Measurements from ENCODE around the gene MYBPC3. TPM values are rescaled to one million over a fixed set of nuclear protein-coding genes. Genes with fewer than 3 reads are reported as not detected.

MYBPC3 gene
- total and polyA plus RNA-seq, 10 of the 15 experiments (the other 5 are each of a cell fraction or from before 2014, with no cell fraction given), result 0.03 to 0.08 (median 0.03) TPM; not detected in 7

- in situ Hi-C loops (cut with MboI), result no loop called here
- no peak for DNase-seq (ENCODE audit: low read depth, low spot score)
- H2AFZ ChIP-seq (ENCODE audit: control insufficient read depth, low read depth, low read length), result no peak overlapping the region
- ATAC-seq, result no peak
- peaks cover 14 to 35% of the 10 kb centered on the region in 2 experiments; a peak in 3 of 4 replicates for H3K36me3 ChIP-seq (ENCODE audit: control insufficient read depth in 2 of 2, insufficient read depth in 2 of 2, low read length in 1 of 2)
- ChIA-PET RAD21 (ENCODE audit: unreplicated experiment) (no interaction called here), CTCF (no interaction called here), SMC1A (ENCODE audit: uncharacterized antibody, unreplicated experiment) (interaction anchor here (0.9 kb wide), 1 partner anchor 416 kb away, joined by 3 read pairs; no protein-coding TSS in a partner anchor), POLR2A (interaction anchor here (0.6 kb wide), 2 partner anchors 29 to 105 kb away, joined by 3 to 4 read pairs; no protein-coding TSS in a partner anchor)
- no peaks in the 10 kb centered on the region for H3K27me3 ChIP-seq (replicated peaks in 1 of 2; ENCODE audit: control insufficient read depth in 2 of 2, insufficient read depth in 2 of 2, low read length in 1 of 2)
- WGBS (ENCODE audit: insufficient coverage, insufficient replicate concordance, low lambda C conversion rate, missing lambda C conversion rate), result 83% methylated on average over 3 of the region's 3 CpGs
- intact Hi-C loops (cut with micrococcal nuclease; ENCODE audit: unreplicated experiment), result no loop called here
- no peak overlapping the region for H3K27ac ChIP-seq (ENCODE audit: control insufficient read depth, insufficient read depth)
- H3K9me3 ChIP-seq (replicated peaks; ENCODE audit: control insufficient read depth, insufficient read depth, low read length), result no peaks in the 10 kb centered on the region; the same call in none of the 3 replicates
- BruUV-seq (replicated peaks), result no TSS peak
- H3K4me3 ChIP-seq, result no peak overlapping the region
- H3K79me2 ChIP-seq (ENCODE audit: control insufficient read depth, insufficient read depth, low read length), result no peaks in the 10 kb centered on the region
- TF ChIP-seq NFYB (IDR thresholded peaks at IDR 0.05; ENCODE audit: insufficient read depth, low read depth, low read length) (no peak), FOXK2 (IDR thresholded peaks at IDR 0.05) (no peak), ZNF687 (IDR thresholded peaks at IDR 0.05) (no peak), REST (IDR thresholded peaks at IDR 0.05; ENCODE audit: low read depth, low read length) (no peak), SPI1 (IDR thresholded peaks at IDR 0.05; ENCODE audit: borderline replicate concordance, insufficient read depth, low read depth, low read length) (no peak), SREBF1 (IDR thresholded peaks at IDR 0.05; ENCODE audit: low read length) (no peak), NFYA (IDR thresholded peaks at IDR 0.05; ENCODE audit: borderline replicate concordance, low read depth, low read length) (no peak), RBBP5 (conservative IDR thresholded peaks at IDR 0.05) (no peak), KLF5 (IDR thresholded peaks at IDR 0.05; ENCODE audit: partially characterized antibody) (no peak), HDAC2 (IDR thresholded peaks at IDR 0.05) (no peak), BACH1 (IDR thresholded peaks at IDR 0.05; ENCODE audit: borderline replicate concordance) (no peak), CHD4 (IDR thresholded peaks at IDR 0.05) (no peak), CREM (IDR thresholded peaks at IDR 0.05; ENCODE audit: low read depth) (no peak), FOS (IDR thresholded peaks at IDR 0.05; ENCODE audit: borderline replicate concordance, extremely low read depth, insufficient read length) (no peak), MEF2A (IDR thresholded peaks at IDR 0.05; ENCODE audit: insufficient read depth, low read depth, low read length) (no peak), ESRRA (IDR thresholded peaks at IDR 0.05; ENCODE audit: low read length) (no peak), ZNF217 (IDR thresholded peaks at IDR 0.05) (no peak)
- no peak for FAIRE-seq
- H3K4me2 ChIP-seq (ENCODE audit: control insufficient read depth, insufficient read depth), result no peak overlapping the region
- H4K20me1 ChIP-seq (ENCODE audit: control insufficient read depth, insufficient read depth), result no peaks in the 10 kb centered on the region
- no peak overlapping the region for H3K9ac ChIP-seq (ENCODE audit: control insufficient read depth, insufficient read depth, low read length)
- no peaks in the 10 kb centered on the region for H3K4me1 ChIP-seq (ENCODE audit: control insufficient read depth, insufficient read depth, low read length)
Measured at GRCh38 chr11:47305734-47306483, 46.6 kb downstream of the MYBPC3 start.

Data from GM12878 (cell line).